Stimulated activated effector memory CD8-positive, alpha-beta T cell treated with anti-CD3 and anti-CD28 coated beads, Interleukin-12 subunit alpha, Interleukin-12 subunit beta, amount 100 ng/mL, for 72 hours (primary cell): ENCODE data around the gene E2F4.

Experiments
- ATAC-seq: fragments of 150-1000 bp; cut with Tn5 transposase; 2 replicates; pipeline ENCODE4 v1.10.0; 2021
- DNase-seq, 2 donors: peaks; one replicate each; pipeline ENCODE4 v3.0.0; 2021 to 2022; ENCODE audit warnings: low spot score in 2 of 2
- H3K27ac Mint-ChIP-seq: one replicate; pipeline ENCODE4 v1.8.0; 2022; ENCODE audit warnings: mild to moderate bottlenecking, mixed read lengths
- H3K36me3 Mint-ChIP-seq: one replicate; pipeline ENCODE4 v1.8.0; 2022; ENCODE audit warnings: mild to moderate bottlenecking, mixed read lengths
- H3K4me1 Mint-ChIP-seq: one replicate; pipeline ENCODE4 v1.8.0; 2022; ENCODE audit warnings: mixed read lengths
- H3K4me3 Mint-ChIP-seq: one replicate; pipeline ENCODE4 v1.8.0; 2022; ENCODE audit warnings: mild to moderate bottlenecking, mixed read lengths
- H3K9me3 Mint-ChIP-seq: one replicate; pipeline ENCODE4 v1.8.0; 2022; ENCODE audit warnings: mixed read lengths

The E2F4 gene

DNA sequence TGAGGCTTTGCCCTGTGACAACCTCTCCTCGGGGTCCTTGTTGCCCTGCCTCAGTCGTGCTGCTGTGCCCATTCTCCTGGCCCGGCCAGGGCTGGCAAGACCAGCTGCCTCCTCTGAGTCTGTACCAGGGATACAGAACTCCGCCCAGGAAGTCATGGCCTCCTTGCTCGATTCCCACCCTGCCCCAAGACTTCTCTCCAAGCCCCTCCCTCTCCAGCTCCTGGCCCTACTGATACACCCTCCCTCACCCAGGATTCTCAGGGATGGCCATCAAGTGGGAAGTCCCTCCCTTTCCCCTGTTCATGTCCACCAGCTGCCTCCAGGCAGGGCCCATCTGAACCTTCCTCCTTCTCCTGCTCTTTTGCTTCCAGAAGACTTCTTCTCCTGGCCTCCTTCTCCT, 23.8 kb downstream of the E2F4 start:
- Mint-ChIP-seq H3K27ac (peak overlapping the region; percentile 32), H3K4me3 (no peak overlapping the region), H3K9me3 (no peaks in the 10 kb centered on the region), H3K4me1 (no peaks in the 10 kb centered on the region), H3K36me3 (peaks cover 6% of the 10 kb centered on the region)
- DNase-seq (no peak), ATAC-seq (no peak)

DNA sequence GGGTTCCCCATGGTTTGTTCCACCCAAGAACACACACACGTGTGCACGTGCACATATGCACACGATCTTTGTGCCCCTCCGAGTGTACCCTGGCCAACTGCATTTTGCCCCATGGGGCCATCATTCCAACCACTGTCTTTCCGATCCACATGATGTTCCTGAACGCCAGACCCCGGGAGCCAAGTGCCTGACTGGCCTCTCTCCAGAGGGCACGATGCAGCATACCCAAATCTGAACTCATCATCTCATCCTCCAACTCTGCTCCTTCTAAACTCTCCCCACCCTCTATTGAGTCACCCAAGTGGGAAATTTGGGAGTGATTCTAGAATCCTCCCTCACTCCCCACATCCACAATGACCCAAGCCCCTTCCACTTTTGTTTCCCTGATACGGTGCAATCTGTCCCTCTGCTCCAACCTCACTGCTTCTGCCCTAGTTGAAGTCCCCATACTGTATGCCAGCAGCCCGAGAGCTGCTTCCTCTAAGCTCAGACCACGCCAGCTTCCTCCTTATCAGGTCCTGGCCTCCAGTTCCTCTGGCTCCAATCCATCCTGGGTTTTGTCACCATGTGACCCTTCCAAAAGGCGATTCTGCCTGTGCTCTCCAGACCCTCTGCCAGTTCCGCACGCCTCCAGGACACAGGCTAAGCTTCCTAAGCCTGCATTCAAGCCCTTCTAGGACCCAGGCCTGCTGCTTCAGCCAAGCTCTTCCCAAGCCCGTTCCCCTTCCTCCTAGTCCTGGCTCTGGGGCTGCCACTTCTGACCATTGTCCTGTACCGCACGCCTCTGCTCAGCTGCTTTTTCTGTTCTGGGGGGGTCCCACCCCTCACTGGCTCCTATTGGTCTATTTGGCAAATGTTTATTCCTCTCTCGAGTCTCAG, 24.9 kb downstream of the E2F4 start:
- no peak overlapping the region for H3K4me3 Mint-ChIP-seq
- H3K36me3 Mint-ChIP-seq: peaks cover 6% of the 10 kb centered on the region
- H3K4me1 Mint-ChIP-seq: no peaks in the 10 kb centered on the region
- ATAC-seq: no peak
- DNase-seq: no peak
- peak overlapping the region; percentile 32 for H3K27ac Mint-ChIP-seq
- H3K9me3 Mint-ChIP-seq: no peaks in the 10 kb centered on the region

DNA sequence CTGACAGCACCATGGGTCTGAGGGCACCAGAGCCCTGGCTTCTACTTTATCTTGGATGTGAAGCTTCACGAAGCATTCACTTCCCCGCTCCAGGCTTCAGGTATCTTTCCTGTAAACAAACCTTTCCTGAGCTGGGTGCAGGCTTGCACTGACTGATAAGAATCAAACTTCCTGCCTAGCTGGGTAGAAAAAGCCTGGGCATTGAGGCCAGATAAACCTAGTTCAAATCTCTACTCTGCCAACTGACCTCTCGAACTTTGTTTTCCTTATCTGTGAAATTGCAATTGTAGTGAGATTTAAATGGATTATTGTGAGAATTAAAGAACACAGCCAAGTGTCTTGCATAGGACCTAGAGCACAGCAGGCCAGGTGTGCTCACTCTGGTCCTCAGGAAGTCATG, 32.0 kb downstream of the E2F4 start:
- H3K4me1 Mint-ChIP-seq: peaks cover 47% of the 10 kb centered on the region
- no peak overlapping the region for H3K4me3 Mint-ChIP-seq
- ATAC-seq: no peak
- DNase-seq: no peak
- peaks cover 24% of the 10 kb centered on the region for H3K36me3 Mint-ChIP-seq
- H3K27ac Mint-ChIP-seq: no peak overlapping the region
- H3K9me3 Mint-ChIP-seq: no peaks in the 10 kb centered on the region

DNA sequence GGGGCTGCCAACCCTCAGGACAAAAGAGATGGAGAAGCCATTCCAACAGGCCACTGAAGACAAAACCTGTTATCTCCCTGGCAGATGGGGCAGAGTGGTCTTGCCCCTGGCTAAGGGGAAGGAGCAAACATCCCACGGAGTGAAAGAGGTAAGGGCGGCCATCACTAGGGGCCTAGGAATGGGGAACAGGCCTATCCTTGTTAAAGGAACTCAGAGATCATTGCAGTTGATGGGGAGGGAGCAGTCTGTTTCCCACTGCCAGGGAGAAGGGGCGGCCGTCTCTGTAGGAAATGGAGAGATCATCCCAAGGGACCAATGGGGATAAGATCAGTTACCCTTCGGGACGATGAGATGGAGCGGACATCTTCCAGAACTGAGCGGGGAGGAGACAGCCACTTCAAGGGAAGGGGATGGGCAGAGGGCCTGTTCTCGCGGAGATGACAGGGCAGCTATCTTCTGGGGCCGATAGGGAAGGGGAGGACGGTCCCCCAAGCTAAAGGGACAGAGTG, 34.4 kb downstream of the E2F4 start:
- H3K27ac Mint-ChIP-seq: peak overlapping the region; percentile 100

DNA sequence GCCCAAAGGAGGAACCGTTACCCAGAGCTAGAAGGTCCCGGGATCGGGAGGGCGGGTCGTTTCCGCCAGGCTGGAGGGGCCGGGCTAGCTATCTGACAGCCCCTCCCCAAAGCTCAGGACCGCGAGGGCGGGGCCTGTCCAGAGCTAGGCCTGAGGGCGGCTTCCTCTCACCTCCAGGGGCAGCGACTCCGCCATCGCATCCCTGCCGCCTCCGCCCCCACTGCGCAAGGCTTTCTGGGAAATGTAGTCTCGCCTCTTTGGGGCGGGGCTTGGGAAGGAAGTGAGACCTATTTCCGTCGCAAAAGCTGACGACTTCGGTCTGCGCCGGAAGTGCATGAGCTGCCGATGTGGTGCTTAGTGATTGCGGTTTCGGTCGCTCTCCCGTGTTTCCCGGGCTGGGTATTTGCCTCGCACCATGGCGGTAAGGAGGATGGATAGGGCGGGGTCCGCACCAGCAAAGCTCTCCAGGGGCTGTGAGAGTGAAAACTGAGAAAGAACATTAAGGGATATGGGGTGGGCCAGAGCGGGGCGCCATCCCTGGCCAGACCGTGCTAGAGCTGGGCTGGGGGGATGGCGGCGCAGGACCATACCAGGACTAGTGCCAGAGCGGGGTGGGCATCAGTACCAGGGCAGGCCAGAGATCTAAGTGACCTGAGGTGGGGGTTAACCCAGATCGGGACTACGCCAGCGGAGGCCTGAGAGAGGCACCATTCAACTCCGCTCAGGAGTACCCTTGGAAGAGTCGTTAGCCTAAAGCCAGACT, 35.0 kb downstream of the E2F4 start, which contains the start of gene TMEM208:
TSS of gene TMEM208 (plus strand) at position 327 of the 763 bp plus-strand sequence. CDS start at position 416, 89 bp downstream.
- H3K4me1 Mint-ChIP-seq: peaks cover 51% of the 10 kb centered on the region
- H3K36me3 Mint-ChIP-seq: peaks cover 53% of the 10 kb centered on the region
- DNase-seq (peak; percentile 96 to 100), ATAC-seq (peak; percentile 93)
- H3K9me3 Mint-ChIP-seq: no peaks in the 10 kb centered on the region
- H3K27ac Mint-ChIP-seq: peak within 1 kb of the TSS; percentile 100
- H3K4me3 Mint-ChIP-seq: peak within 1 kb of the TSS; percentile 100

More for the DNA sequence above, 34.4 kb downstream of the E2F4 start:
- DNase-seq: no peak
- Mint-ChIP-seq H3K36me3 (peaks cover 47% of the 10 kb centered on the region), H3K4me3 (peak overlapping the region; percentile 100), H3K9me3 (no peaks in the 10 kb centered on the region), H3K4me1 (peaks cover 51% of the 10 kb centered on the region)
- ATAC-seq: no peak

DNA sequence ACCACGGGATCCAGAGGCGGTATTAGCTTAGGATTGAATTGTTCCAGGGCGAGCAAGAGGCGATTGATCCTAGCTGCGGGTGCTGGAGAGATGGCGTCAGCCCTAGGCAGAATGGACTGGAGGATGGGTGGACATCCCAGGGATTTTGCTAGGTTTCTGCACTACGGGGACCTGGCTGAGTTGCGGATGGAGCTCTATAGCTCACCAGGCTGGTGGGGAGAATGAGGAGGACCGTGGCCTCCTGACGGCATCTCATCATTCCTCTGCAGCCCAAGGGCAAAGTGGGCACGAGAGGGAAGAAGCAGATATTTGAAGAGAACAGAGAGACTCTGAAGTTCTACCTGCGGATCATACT, 35.6 kb downstream of the E2F4 start:
- no peak for DNase-seq
- no peaks in the 10 kb centered on the region for H3K9me3 Mint-ChIP-seq
- H3K27ac Mint-ChIP-seq: peak overlapping the region; percentile 100
- H3K36me3 Mint-ChIP-seq: peaks cover 59% of the 10 kb centered on the region
- peak overlapping the region; percentile 100 for H3K4me3 Mint-ChIP-seq
- peaks cover 51% of the 10 kb centered on the region for H3K4me1 Mint-ChIP-seq
- ATAC-seq: no peak

DNA sequence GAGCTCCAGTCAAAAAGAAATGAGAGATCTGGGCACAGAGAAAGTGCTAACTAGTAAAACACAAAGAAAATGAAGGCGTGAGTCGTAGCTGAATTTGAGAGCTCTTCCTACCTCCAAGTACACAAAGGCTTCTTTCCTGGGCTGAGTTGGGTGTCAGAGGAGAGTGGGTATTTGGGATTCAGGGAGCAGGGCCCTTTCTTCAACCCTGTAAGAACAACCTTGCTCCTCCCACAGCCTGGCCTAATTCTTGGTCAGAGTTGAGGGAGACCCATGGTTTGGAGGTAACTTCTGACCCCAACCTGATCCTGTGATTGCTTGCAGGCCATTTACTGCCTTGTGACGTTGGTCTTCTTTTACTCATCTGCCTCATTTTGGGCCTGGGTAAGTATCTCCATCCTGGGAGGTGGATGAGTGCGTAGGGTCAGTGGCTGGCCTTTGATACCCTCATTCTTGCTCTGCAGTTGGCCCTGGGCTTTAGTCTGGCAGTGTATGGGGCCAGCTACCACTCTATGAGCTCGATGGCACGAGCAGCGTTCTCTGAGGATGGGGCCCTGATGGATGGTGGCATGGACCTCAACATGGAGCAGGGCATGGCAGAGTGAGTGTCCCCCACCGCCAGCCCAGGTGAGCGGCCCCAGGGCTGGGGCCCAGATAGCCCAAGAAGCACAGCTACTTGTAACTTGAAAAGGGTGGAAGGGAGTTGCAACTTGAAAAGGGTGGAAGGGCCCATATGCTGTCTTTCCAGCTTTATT, 36.3 kb downstream of the E2F4 start:
- H3K4me1 Mint-ChIP-seq: peaks cover 51% of the 10 kb centered on the region
- DNase-seq: no peak
- peak overlapping the region; percentile 100 for H3K27ac Mint-ChIP-seq
- peak overlapping the region; percentile 100 for H3K4me3 Mint-ChIP-seq
- H3K9me3 Mint-ChIP-seq: no peaks in the 10 kb centered on the region
- peaks cover 66% of the 10 kb centered on the region for H3K36me3 Mint-ChIP-seq
- ATAC-seq: no peak

DNA sequence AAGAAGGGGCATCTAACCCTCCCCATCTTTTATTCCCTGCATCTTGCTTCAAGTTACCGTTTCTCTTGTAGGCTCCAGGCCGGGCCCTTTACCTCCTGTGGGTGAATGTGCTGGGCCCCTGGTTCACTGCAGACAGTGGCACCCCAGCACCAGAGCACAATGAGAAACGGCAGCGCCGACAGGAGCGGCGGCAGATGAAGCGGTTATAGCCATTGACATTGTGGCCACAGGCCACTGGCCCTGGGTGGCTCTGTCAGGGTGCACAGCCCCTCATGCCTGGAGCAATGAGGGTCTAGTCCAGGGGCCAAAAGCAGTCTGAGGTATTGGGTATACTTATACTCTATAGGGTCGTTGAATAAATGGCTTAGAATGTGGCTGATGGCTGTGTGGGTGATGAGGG, 37.0 kb downstream of the E2F4 start:
- ATAC-seq (no peak), DNase-seq (no peak)
- Mint-ChIP-seq H3K9me3 (no peaks in the 10 kb centered on the region), H3K27ac (peak overlapping the region; percentile 100), H3K4me1 (peaks cover 51% of the 10 kb centered on the region), H3K36me3 (peaks cover 73% of the 10 kb centered on the region), H3K4me3 (peak overlapping the region; percentile 100)

DNA sequence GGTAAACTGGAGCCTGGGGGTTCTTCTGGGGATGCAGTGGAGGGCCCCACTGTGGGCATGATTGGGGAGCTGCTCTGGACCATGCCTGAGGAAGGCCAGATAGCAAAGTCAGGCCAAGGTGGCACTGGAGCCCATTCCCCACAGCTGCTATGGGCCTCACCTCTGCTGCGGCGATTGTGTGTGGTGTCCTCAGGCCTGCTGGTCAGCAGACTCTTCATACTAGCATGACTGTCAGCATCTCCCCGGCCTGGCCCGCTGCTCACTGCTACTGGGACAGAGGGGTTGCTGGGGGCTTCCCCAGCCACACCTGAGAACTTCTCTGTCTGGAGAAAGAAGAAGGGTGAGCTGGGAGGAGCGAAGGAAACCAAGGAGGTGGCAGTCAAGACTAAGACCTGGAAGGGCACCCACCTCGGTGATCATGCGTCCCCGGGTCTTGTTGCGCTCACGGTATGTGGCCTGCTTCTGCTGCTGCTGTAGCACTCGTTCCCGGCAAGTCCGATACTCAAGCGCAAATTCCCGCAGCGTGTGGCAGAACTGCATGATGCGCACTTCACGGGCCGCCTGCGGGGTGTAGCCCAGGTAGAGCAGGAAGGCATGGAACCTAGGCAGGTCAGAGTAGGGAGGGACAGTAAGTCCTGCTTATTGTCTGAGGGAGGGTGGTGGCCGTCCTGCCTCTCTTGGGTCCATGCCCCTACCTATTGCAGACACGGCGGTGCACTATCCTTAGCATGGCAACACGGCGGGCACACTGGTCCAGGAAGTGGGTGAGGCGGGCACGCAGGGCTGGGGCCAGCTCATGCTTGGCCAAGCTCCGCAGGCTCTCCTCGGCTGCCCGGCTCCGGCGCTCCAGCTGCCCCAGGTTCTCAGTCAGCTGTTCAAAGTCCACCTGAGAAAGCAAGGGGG, 38.2 kb downstream of the E2F4 start:
- peaks cover 85% of the 10 kb centered on the region for H3K36me3 Mint-ChIP-seq
- no peak for DNase-seq
- peaks cover 43% of the 10 kb centered on the region for H3K4me1 Mint-ChIP-seq
- H3K27ac Mint-ChIP-seq: peak overlapping the region; percentile 100
- H3K9me3 Mint-ChIP-seq: no peaks in the 10 kb centered on the region
- H3K4me3 Mint-ChIP-seq: no peak overlapping the region
- no peak for ATAC-seq

DNA sequence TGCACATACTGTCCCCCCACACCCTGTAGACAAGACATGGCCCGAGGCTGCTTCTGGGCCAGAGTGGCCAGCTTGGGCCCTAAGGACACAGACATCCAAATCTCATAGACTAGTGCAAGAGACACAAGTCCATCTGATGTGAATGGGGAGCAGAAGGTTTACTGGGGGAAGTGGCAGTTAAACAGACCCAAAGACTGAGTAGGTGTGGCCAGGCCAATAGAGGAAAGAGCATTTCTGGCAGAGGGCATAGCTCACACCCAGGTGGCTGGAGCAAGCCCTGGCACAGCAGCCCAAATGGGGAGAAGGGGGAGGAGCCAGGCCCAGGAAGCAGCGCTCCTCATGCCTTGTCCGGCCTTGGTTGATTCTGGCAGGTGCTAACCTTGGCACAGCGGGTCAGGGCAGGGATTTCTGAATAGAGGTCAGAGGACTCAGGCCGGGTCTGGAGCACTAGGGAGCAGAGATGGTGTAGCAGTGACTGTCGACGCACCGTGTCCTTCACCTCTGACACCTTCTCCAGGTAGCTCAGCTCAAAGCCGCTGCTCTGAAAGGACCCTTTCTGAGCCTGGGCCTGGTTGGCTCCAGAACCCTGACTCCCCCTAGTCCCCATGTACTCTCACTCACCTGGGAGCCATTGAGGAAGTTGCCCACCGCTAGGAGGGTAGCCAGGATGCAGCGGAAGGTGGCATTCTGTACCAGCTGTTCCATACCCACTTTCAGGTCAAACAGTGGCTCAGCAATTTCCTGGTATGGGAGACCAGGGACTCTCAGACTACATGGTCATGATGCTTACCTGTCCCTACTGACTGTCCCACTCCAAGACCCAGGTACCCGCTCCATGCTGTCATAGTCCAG, 39.1 kb downstream of the E2F4 start:
- ATAC-seq (no peak), DNase-seq (no peak)
- Mint-ChIP-seq H3K4me3 (no peak overlapping the region), H3K4me1 (peaks cover 37% of the 10 kb centered on the region), H3K9me3 (no peaks in the 10 kb centered on the region), H3K27ac (peak overlapping the region; percentile 65), H3K36me3 (peaks cover 94% of the 10 kb centered on the region)

DNA sequence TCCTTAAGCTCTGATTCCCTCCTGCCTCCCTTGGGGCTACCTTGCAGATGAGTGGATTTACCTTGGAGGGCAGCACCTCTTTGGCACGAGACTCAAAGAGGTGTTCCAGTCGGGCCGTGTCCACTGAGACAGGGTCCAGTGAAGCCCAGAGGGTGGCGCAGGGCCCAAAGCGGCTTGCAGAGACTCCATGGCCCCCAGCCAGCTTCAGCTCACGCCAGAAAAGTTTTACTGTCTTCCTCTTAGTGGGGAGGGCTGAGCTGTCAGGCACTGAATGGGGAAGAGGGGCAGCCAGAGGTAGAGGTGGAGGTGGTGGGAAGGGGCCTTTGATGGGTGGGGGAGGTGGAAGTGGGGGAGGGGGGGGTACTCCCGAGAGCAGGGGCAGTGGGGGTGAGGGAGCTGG, 41.6 kb downstream of the E2F4 start:
- Mint-ChIP-seq H3K9me3 (no peaks in the 10 kb centered on the region), H3K4me3 (no peak overlapping the region), H3K36me3 (peaks cover 100% of the 10 kb centered on the region), H3K27ac (peak overlapping the region; percentile 60), H3K4me1 (peaks cover 31% of the 10 kb centered on the region)
- DNase-seq (no peak), ATAC-seq (no peak)

DNA sequence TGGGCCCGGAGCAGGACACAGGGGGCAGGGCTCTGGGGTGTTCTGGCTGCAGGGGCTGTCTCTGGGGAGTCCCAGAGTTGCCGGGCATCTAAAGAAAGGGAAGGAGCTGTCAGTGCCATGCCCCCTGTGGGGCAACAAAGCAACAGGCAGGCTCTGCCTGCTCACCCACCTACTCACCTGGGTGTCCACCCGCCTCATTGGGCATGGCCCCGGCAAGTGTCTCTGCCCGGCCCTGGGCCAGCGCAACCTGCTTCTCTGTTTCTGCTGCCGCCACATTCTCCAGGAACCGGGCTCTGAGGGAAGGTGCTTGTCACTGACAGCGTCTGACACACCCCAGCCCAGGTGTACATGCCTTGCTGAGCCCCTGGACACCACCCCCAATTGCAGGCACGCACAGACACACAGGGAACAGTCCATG, 42.2 kb downstream of the E2F4 start:
- H3K36me3 Mint-ChIP-seq: peaks cover 100% of the 10 kb centered on the region
- DNase-seq (no peak), ATAC-seq (no peak)
- peaks cover 26% of the 10 kb centered on the region for H3K4me1 Mint-ChIP-seq
- no peaks in the 10 kb centered on the region for H3K9me3 Mint-ChIP-seq
- H3K27ac Mint-ChIP-seq: no peak overlapping the region
- no peak overlapping the region for H3K4me3 Mint-ChIP-seq

DNA sequence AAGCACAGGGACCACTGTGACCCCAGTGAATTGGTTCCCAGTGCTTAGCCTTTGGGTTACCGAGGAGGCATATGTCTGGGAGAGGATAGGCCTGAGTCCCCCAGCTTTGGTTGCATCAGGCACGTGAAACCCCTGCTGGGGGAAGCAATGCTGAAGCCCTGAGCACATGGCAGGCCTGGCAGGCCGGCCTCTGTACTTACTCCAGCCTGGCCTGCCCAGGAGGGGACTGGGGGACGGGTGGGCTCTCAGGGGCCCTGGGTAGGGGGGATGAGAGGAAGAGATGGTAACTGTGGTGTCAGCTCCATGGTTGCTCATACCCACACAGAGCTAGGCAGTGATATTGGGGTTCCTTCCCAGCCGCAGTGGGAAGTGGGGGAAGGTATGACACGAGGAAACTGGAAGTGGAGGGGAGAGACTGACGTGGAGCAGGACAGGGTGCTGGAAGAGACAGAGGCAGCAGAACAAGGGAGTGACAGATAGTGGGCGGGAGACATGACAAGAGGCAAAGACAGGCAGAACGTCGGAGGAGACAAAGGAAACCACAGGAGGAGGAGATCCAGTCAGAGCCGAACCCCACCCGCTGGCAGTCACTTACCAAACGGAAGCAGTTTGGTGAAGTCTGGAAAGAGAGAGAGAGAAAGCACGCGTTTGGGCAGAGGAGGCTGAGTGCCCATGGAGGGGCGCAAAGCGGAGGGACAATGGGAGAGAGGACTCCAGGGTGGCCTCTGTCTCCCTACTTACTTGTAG, 44.0 kb downstream of the E2F4 start:
- Mint-ChIP-seq H3K4me3 (peak overlapping the region; percentile 51), H3K9me3 (no peaks in the 10 kb centered on the region), H3K4me1 (peaks cover 29% of the 10 kb centered on the region), H3K27ac (peak overlapping the region; percentile 83), H3K36me3 (peaks cover 98% of the 10 kb centered on the region)
- ATAC-seq (peak; percentile 63), DNase-seq (no peak)
